IMR-90 (cell line): ENCODE results near the gene ZNF750.

Experiments used
- BHLHE40 ChIP-seq: fragments of 150-350 bp; IDR thresholded peaks from 2 replicates; pipeline ENCODE4 v1.6.1; 2016; ENCODE audit warnings: mild to moderate bottlenecking, low read depth, low read length
- CEBPB ChIP-seq: IDR thresholded peaks from 2 replicates; pipeline ENCODE4 v1.6.1; 2012; ENCODE audit warnings: low read depth, low read length, improper control_type of control experiment
- CTCF ChIP-seq: conservative IDR thresholded peaks from 2 replicates; pipeline ENCODE4 v1.5.1; 2012; ENCODE audit warnings: mild to moderate bottlenecking, low read depth, low read length, improper control_type of control experiment
- NFE2L2 ChIP-seq: fragments of 150-350 bp; IDR thresholded peaks from 2 replicates; pipeline ENCODE4 v1.6.1; 2016; ENCODE audit warnings: low read depth, mild to moderate bottlenecking, low read length
- POLR2A ChIP-seq: IDR thresholded peaks from 2 replicates; pipeline ENCODE4 v1.6.1; 2012; ENCODE audit warnings: mild to moderate bottlenecking, low read depth, low read length
- SMC3 ChIP-seq: fragments of 150-350 bp; IDR thresholded peaks from 2 replicates; pipeline ENCODE4 v1.6.1; 2016; ENCODE audit warnings: low read depth, mild to moderate bottlenecking, antibody characterized with exemption, low read length, moderate library complexity

- TF ChIP-seq CTCF: no peak
- no peak for TF ChIP-seq SMC3
- TF ChIP-seq NFE2L2: no peak
- no peak for TF ChIP-seq CEBPB
- TF ChIP-seq BHLHE40: no peak
- no peak for TF ChIP-seq POLR2A
Measured at GRCh38 chr17:82871056-82871775, 31.4 kb upstream of the ZNF750 start.
